K562 (cell line): ENCODE data around the gene HSPA8.

Source experiments
- PHF20 ChIP-seq: fragments of 450-650 bp; IDR thresholded peaks from 2 replicates; pipeline ENCODE4 v1.6.1; 2018; ENCODE audit not compliant: partially characterized antibody
- SOX6 ChIP-seq: fragments of 450-650 bp; IDR thresholded peaks from 2 replicates; pipeline ENCODE4 v1.6.1; 2014; ENCODE audit warnings: mild to moderate bottlenecking
- STAT5A ChIP-seq: IDR thresholded peaks from 2 replicates; pipeline ENCODE4 v1.6.1; 2012; ENCODE audit warnings: low read length, inconsistent platforms, borderline replicate concordance
- TAF7 ChIP-seq: fragments of 450-650 bp; IDR thresholded peaks from 2 replicates; pipeline ENCODE4 v1.6.1; 2016; ENCODE audit warnings: missing genetic modification characterization, missing compliant biosample characterization
- U2AF2 ChIP-seq: fragments of 200-400 bp; formaldehyde crosslinking; optimal IDR thresholded peaks from 2 replicates; pipeline ENCODE3; 2017; ENCODE audit warnings: low read depth, mild to moderate bottlenecking, low read length

GRCh38 chr11:123063826-123064657, 2.1 kb upstream of the HSPA8 start:
- TF ChIP-seq TAF7 (tag) (no peak), U2AF2 (no peak), SOX6 (no peak; the same call in 1 of the 2 replicates), STAT5A (no peak), PHF20 (no peak)
